SK-N-SH (cell line): ENCODE data around the gene TUBA1A. TPM values are rescaled to one million over a fixed set of nuclear protein-coding genes. Genes with fewer than 3 reads are reported as not detected.
A peak's percentile ranks its signal among the peaks of the same experiment; 100 is the strongest.

Experiments used
- CTCF ChIA-PET: fragments of 300-600, 350-600 bp; formaldehyde crosslinking; extraction: SDS; loops from one replicate; lab custom pipeline; 2021; lab: Yijun Ruan, JAX
- POLR2A ChIA-PET: fragments of 350-600 bp; sonication (Branson Sonifier 250); formaldehyde crosslinking; extraction: SDS; loops from one replicate; lab custom pipeline; 2020; ENCODE audit warnings: antibody characterized with exemption, inconsistent platforms; lab: Yijun Ruan, JAX
- DNase-seq: peaks from one replicate; pipeline ENCODE4 v3.0.0; 2012
- H2AFZ ChIP-seq: fragments of 200-600 bp; sonication (generic); 2 replicates; pipeline ENCODE4 v1.8.1; 2016; ENCODE audit warnings: antibody characterized with exemption, mild to moderate bottlenecking, low read depth
- H3F3A ChIP-seq: fragments of 200-600 bp; sonication (generic); replicated peaks from 2 replicates; pipeline ENCODE3; 2016; ENCODE audit warnings: antibody characterized with exemption, mild to moderate bottlenecking; ENCODE audit not compliant: insufficient read depth
- H3K27ac ChIP-seq, 2 experiments: fragments of 200-500 bp in 1 of 2; fragments of 200-600 bp in 1 of 2; sonication (Bioruptor generic) in 1 of 2; sonication (generic), shearing (Covaris generic) in 1 of 2; 2 replicates each; pipeline versions ENCODE4 v1.5.1 to v1.6.1; 2014 to 2016; ENCODE audit warnings: low read depth in 2 of 2, inconsistent platforms in 1 of 2, low read length in 1 of 2, mild to moderate bottlenecking in 1 of 2, mixed read lengths in 1 of 2
- H3K27me3 ChIP-seq: fragments of 200-600 bp; sonication (generic), shearing (Covaris generic); 2 replicates; pipeline ENCODE4 v1.6.1; 2016; ENCODE audit warnings: mixed run types; ENCODE audit not compliant: insufficient read depth
- H3K36me3 ChIP-seq, 2 experiments: fragments of 200-500 bp in 1 of 2; fragments of 200-600 bp in 1 of 2; sonication (Bioruptor generic) in 1 of 2; sonication (generic) in 1 of 2; replicated peaks in 1 of 2; 2 replicates each; pipeline versions ENCODE3 to v1.5.1; 2014 to 2016; ENCODE audit warnings: low read length in 1 of 2, mild to moderate bottlenecking in 1 of 2; ENCODE audit not compliant: insufficient read depth in 2 of 2, control insufficient read depth in 1 of 2
- H3K4me1 ChIP-seq, 2 experiments: fragments of 200-500 bp in 1 of 2; fragments of 200-600 bp in 1 of 2; sonication (Bioruptor generic) in 1 of 2; sonication (generic), shearing (Covaris generic) in 1 of 2; 2 replicates each; pipeline versions ENCODE4 v1.5.1 to v1.6.1; 2014 to 2016; ENCODE audit warnings: low read depth in 1 of 2, low read length in 1 of 2, mixed run types in 1 of 2; ENCODE audit not compliant: insufficient read depth in 2 of 2, control insufficient read depth in 1 of 2
- H3K4me2 ChIP-seq: fragments of 200-600 bp; sonication (generic), shearing (Covaris generic); 2 replicates; pipeline ENCODE4 v1.6.1; 2017; ENCODE audit warnings: mixed run types
- H3K4me3 ChIP-seq, 2 experiments: fragments of 200-500 bp in 1 of 2; fragments of 200-600 bp in 1 of 2; sonication (Bioruptor generic) in 1 of 2; sonication (generic), shearing (Covaris generic) in 1 of 2; 2 replicates each; pipeline versions ENCODE4 v1.5.1 to v1.8.1; 2014 to 2016; ENCODE audit warnings: low read depth in 2 of 2, inconsistent platforms in 1 of 2, low read length in 1 of 2, mild to moderate bottlenecking in 1 of 2, mixed read lengths in 1 of 2, moderate library complexity in 1 of 2
- H3K79me2 ChIP-seq: fragments of 200-600 bp; sonication (generic); 2 replicates; pipeline ENCODE4 v1.8.1; 2017; ENCODE audit warnings: mild to moderate bottlenecking; ENCODE audit not compliant: insufficient read depth
- H3K9ac ChIP-seq: fragments of 200-600 bp; sonication (generic); 2 replicates; pipeline ENCODE4 v1.6.1; 2017; ENCODE audit warnings: mixed run types
- H3K9me2 ChIP-seq: fragments of 200-600 bp; sonication (generic); 2 replicates; pipeline ENCODE4 v1.6.1; 2017; ENCODE audit warnings: mixed run types
- H3K9me3 ChIP-seq: fragments of 200-600 bp; sonication (generic); 2 replicates; pipeline ENCODE4 v1.6.1; 2017; ENCODE audit warnings: mixed run types, mild to moderate bottlenecking, moderate library complexity
- H4K20me1 ChIP-seq: fragments of 200-600 bp; sonication (generic); 2 replicates; pipeline ENCODE4 v1.6.1; 2017; ENCODE audit warnings: mild to moderate bottlenecking, mixed run types; ENCODE audit not compliant: insufficient read depth
- CHD2 ChIP-seq: fragments of 150-350 bp; IDR thresholded peaks from 2 replicates; pipeline ENCODE4 v1.6.1; 2018; ENCODE audit warnings: low read length; ENCODE audit not compliant: partially characterized antibody
- ELF1 ChIP-seq: IDR thresholded peaks from 2 replicates; pipeline ENCODE4 v1.4.0; 2012
- EP300 ChIP-seq, 2 experiments: IDR thresholded peaks; 2 replicates each; pipeline versions ENCODE4 v1.4.0 to v1.6.1; 2012; ENCODE audit warnings: borderline replicate concordance in 1 of 2, low read depth in 1 of 2, low read length in 1 of 2
- GATA2 ChIP-seq: sonication (generic); formaldehyde crosslinking; IDR thresholded peaks from 2 replicates; pipeline ENCODE4 v1.5.0; 2020; ENCODE audit warnings: mild to moderate bottlenecking, missing genetic modification reagents
- IRF3 ChIP-seq: fragments of 150-350 bp; IDR thresholded peaks from 2 replicates; pipeline ENCODE4 v1.6.1; 2016; ENCODE audit warnings: mild to moderate bottlenecking, low read depth, low read length
- JUND ChIP-seq: IDR thresholded peaks from 2 replicates; pipeline ENCODE4 v1.4.0; 2012
- MAX ChIP-seq: IDR thresholded peaks from 2 replicates; pipeline ENCODE4 v1.4.0; 2012; ENCODE audit warnings: low read depth
- MXI1 ChIP-seq: IDR thresholded peaks from 2 replicates; pipeline ENCODE4 v1.6.1; 2012; ENCODE audit warnings: mild to moderate bottlenecking, low read depth, low read length, improper control_type of control experiment
- POLR2AphosphoS5 ChIP-seq: IDR thresholded peaks from 2 replicates; pipeline ENCODE4 v1.6.1; 2012; ENCODE audit warnings: low read depth, low read length
- RAD21 ChIP-seq: IDR thresholded peaks from 2 replicates; pipeline ENCODE4 v1.6.1; 2012; ENCODE audit warnings: mild to moderate bottlenecking, low read length
- RCOR1 ChIP-seq: fragments of 150-350 bp; IDR thresholded peaks from 2 replicates; pipeline ENCODE4 v1.6.1; 2017; ENCODE audit warnings: antibody characterized with exemption, low read length
- REST ChIP-seq: IDR thresholded peaks from 2 replicates; pipeline ENCODE4 v1.6.1; 2012; ENCODE audit warnings: mild to moderate bottlenecking, low read depth, low read length, moderate library complexity
- RFX5 ChIP-seq: IDR thresholded peaks from 2 replicates; pipeline ENCODE4 v1.6.1; 2012; ENCODE audit warnings: mild to moderate bottlenecking, improper control_type of control experiment, low read length
- SIN3A ChIP-seq: IDR thresholded peaks from 2 replicates; pipeline ENCODE4 v1.6.1; 2012; ENCODE audit warnings: low read depth, mild to moderate bottlenecking, low read length, moderate library complexity, borderline replicate concordance
- SMC3 ChIP-seq: IDR thresholded peaks from 2 replicates; pipeline ENCODE4 v1.6.1; 2012; ENCODE audit warnings: low read depth, low read length, improper control_type of control experiment
- TAF1 ChIP-seq: IDR thresholded peaks from 2 replicates; pipeline ENCODE4 v1.6.1; 2012; ENCODE audit warnings: low read depth, mild to moderate bottlenecking, low read length, moderate library complexity, borderline replicate concordance
- TEAD4 ChIP-seq: IDR thresholded peaks from 2 replicates; pipeline ENCODE4 v1.4.0; 2012; ENCODE audit warnings: mild to moderate bottlenecking, borderline replicate concordance; ENCODE audit not compliant: insufficient read depth
- YY1 ChIP-seq: IDR thresholded peaks from 2 replicates; pipeline ENCODE4 v1.4.0; 2012; ENCODE audit warnings: low read depth, mild to moderate bottlenecking
- ZBTB33 ChIP-seq: IDR thresholded peaks from 2 replicates; pipeline ENCODE4 v1.4.0; 2012; ENCODE audit warnings: low read depth, borderline replicate concordance
- WGBS: methylation state at CpG from one replicate; pipeline ENCODE4 v1.1.6; 2017; ENCODE audit warnings: low lambda C conversion rate; 5-methylcytosine and 5-hydroxymethylcytosine counted together
- polyA plus RNA-seq, 3 experiments: library from polyadenylated mRNA; depleted of rRNA; stranded (reverse); fragments of >200 nt; gene quantifications; 2 replicates each; pipeline ENCODE4 v1.2.3, GENCODE V29; 2012
- TF ChIP-seq, protein P1 (sequence below): IDR thresholded peaks from 2 replicates; pipeline ENCODE4; 2012

TUBA1A gene
- 1,427 and 1,906 TPM in 2 replicates for polyA plus RNA-seq (2012; rRNA removed)
- polyA plus RNA-seq (2012; cell fraction: cytosol; rRNA removed), result 1,102 and 1,356 TPM in 2 replicates
- polyA plus RNA-seq (2012; cell fraction: nucleus; rRNA removed), result 1,333 and 1,752 TPM in 2 replicates

GRCh38 chr12:49188916-49189367 is at the start of gene TUBA1A:
TUBA1A (minus strand) TSS chr12:49189080; CDS start chr12:49188979, 101 bp downstream.
- Histone ChIP-seq H3K9me3 (no peaks in the 10 kb centered on the region), H3K9ac (peak within 1 kb of the TSS; percentile 100), H3K4me1 (peaks cover 6 to 28% of the 10 kb centered on the region in 2 experiments; a peak in 2 of 4 replicates), H4K20me1 (peaks cover 46% of the 10 kb centered on the region), H3K9me2 (no peaks in the 10 kb centered on the region), H3K27me3 (no peaks in the 10 kb centered on the region), H3K27ac (peak within 1 kb of the TSS; percentile 98), H3K4me2 (peak within 1 kb of the TSS; percentile 91), H3K4me3 (peak within 1 kb of the TSS; percentile 91 to 94), H3K36me3 (peaks cover 16 to 39% of the 10 kb centered on the region in 2 experiments), H3F3A (peaks cover 43% of the 10 kb centered on the region)
- ChIA-PET POLR2A (interaction anchor here (0.6 to 4.8 kb wide), 20 partner anchors 9 to 152 kb away, joined by 3 to 97 read pairs (median 4); partner anchors contain the start of genes LMBR1L, TROAP and TUBA1B), CTCF (interaction anchor here (0.7 to 6.2 kb wide), 11 partner anchors 11 to 100 kb away, joined by 3 to 79 read pairs (median 5); partner anchors contain the start of gene TUBA1B)
- 1% methylated on average over 22 of the region's 26 CpGs for WGBS
- TF ChIP-seq, protein P1, sequence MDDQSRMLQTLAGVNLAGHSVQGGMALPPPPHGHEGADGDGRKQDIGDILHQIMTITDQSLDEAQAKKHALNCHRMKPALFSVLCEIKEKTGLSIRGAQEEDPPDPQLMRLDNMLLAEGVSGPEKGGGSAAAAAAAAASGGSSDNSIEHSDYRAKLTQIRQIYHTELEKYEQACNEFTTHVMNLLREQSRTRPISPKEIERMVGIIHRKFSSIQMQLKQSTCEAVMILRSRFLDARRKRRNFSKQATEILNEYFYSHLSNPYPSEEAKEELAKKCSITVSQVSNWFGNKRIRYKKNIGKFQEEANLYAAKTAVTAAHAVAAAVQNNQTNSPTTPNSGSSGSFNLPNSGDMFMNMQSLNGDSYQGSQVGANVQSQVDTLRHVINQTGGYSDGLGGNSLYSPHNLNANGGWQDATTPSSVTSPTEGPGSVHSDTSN, result no peak; the same call in 1 of the 2 replicates
- TF ChIP-seq YY1, result peak; percentile 83
- peak; percentile 26; the same call in 1 of the 2 replicates for TF ChIP-seq MAX
- peak; percentile 88 for TF ChIP-seq MXI1
- TF ChIP-seq RAD21, result no peak
- peak; percentile 33 for TF ChIP-seq CHD2
- peak; percentile 9; the same call in 1 of the 2 replicates for TF ChIP-seq IRF3
- no peak for TF ChIP-seq GATA2
- peak; percentile 98 for TF ChIP-seq TAF1
- no peak; the same call in 1 of the 2 replicates for TF ChIP-seq RCOR1
- TF ChIP-seq JUND, result peak; percentile 40; the same call in 1 of the 2 replicates
- peak; percentile 99 for TF ChIP-seq RFX5
- TF ChIP-seq TEAD4, result no peak
- peak; percentile 100 for TF ChIP-seq POLR2AphosphoS5
- peak; percentile 16 to 63; a peak in 3 of 4 replicates for TF ChIP-seq EP300 (IDR thresholded peaks at IDR 0.05; ENCODE audit: borderline replicate concordance in 1 of 2, low read depth in 1 of 2, low read length in 1 of 2)
- peak; percentile 96; the same call in 1 of the 2 replicates for TF ChIP-seq SIN3A
- TF ChIP-seq ELF1, result peak; percentile 58; the same call in 1 of the 2 replicates
- 0 out of 2 replicates have a peak, but pooled peaks have one; percentile 2 for TF ChIP-seq SMC3
- TF ChIP-seq REST, result peak; percentile 61; the same call in 1 of the 2 replicates
- 0 out of 2 replicates have a peak, but pooled peaks have one; percentile 7 for TF ChIP-seq ZBTB33
- TF ChIP-seq, all 33 proteins: peak for 15
- DNase-seq, result peak; percentile 93
- H2AFZ ChIP-seq, result peak within 1 kb of the TSS; percentile 92; the same call in 1 of the 2 replicates
- H3K79me2 ChIP-seq, result peaks cover 55% of the 10 kb centered on the region
